PC-9 (cell line): ENCODE measurements around the gene DDX49.

Experiments used
- CTCF ChIP-seq: fragments of 200-600 bp; sonication (generic); conservative IDR thresholded peaks from 2 replicates; pipeline ENCODE4 v1.6.1; 2017; ENCODE audit warnings: mixed run types, antibody characterized with exemption, mild to moderate bottlenecking, moderate library complexity
- EZH2 ChIP-seq: fragments of 200-600 bp; sonication (generic); IDR thresholded peaks from 2 replicates; pipeline ENCODE4 v1.8.0; 2017; ENCODE audit warnings: antibody characterized with exemption, low read depth

- no peak for TF ChIP-seq CTCF
- TF ChIP-seq EZH2, result no peak
These were observed 27.4 kb downstream of the DDX49 start for GRCh38 chr19:18946918-18947317.
